Mucosa of descending colon (tissue), 3 donors: Measurements from ENCODE around the gene RPL3. TPM values are rescaled to one million over a fixed set of nuclear protein-coding genes. Genes with fewer than 3 reads are reported as not detected.

Experiments
- ATAC-seq: fragments of 200-7000 bp; cut with Tn5 transposase; one replicate; pipeline ENCODE4 v1.9.1; 2020; ENCODE audit warnings: mild to moderate bottlenecking, moderate library complexity
- DNase-seq, 3 donors: peaks; one replicate each; pipeline ENCODE4 v3.0.0-alpha.2; 2020
- H3K36me3 ChIP-seq: fragments of 200-600 bp; one replicate; pipeline ENCODE4 v1.8.0; 2021; ENCODE audit warnings: low read depth, mild to moderate bottlenecking
- H3K4me1 ChIP-seq: fragments of 200-600 bp; one replicate; pipeline ENCODE4 v1.8.0; 2021; ENCODE audit warnings: low read depth, mild to moderate bottlenecking
- H3K4me3 ChIP-seq: fragments of 200-600 bp; one replicate; pipeline ENCODE4 v1.8.0; 2021; ENCODE audit warnings: mild to moderate bottlenecking
- H3K9me3 ChIP-seq: fragments of 200-600 bp; one replicate; pipeline ENCODE4 v1.8.0; 2021; ENCODE audit warnings: mild to moderate bottlenecking
- CTCF ChIP-seq: fragments of 200-600 bp; IDR thresholded peaks from one replicate; pipeline ENCODE4 v1.8.0; 2022; ENCODE audit warnings: antibody characterized with exemption, mild to moderate bottlenecking
- intact Hi-C, 2 donors: fragments of 100-400 bp; cut with DNase I in 1 of 2; cut with micrococcal nuclease in 1 of 2; formaldehyde crosslinking; loops; one replicate each; pipeline versions ENCODE4 v1.11.0 to v1.11.1; 2022; cut with DNase I, micrococcal nuclease
- total RNA-seq, 3 donors: library from RNA; stranded (reverse); fragmentation: NEBNext Ultra II Directional in 2 of 3; extraction: Animal tissue kit (Norgen Biotek cat#: 25700) in 2 of 3; gene quantifications; one replicate each; pipeline versions ENCODE4 v1.2.1 to v1.2.4, GENCODE V29; 2021 to 2023
- donor health status: DM: no; HTN: no; CAD: no; lungs with moderate emphysema.
- donor health status: DM: no; HTN: no; CAD: no.
- donor health status: DM: no; HTN: yes; CAD: no.

RPL3 gene
- total RNA-seq, 3 donors from 2014 or later = 1,561 to 1,749 (median 1,709) TPM

DNA sequence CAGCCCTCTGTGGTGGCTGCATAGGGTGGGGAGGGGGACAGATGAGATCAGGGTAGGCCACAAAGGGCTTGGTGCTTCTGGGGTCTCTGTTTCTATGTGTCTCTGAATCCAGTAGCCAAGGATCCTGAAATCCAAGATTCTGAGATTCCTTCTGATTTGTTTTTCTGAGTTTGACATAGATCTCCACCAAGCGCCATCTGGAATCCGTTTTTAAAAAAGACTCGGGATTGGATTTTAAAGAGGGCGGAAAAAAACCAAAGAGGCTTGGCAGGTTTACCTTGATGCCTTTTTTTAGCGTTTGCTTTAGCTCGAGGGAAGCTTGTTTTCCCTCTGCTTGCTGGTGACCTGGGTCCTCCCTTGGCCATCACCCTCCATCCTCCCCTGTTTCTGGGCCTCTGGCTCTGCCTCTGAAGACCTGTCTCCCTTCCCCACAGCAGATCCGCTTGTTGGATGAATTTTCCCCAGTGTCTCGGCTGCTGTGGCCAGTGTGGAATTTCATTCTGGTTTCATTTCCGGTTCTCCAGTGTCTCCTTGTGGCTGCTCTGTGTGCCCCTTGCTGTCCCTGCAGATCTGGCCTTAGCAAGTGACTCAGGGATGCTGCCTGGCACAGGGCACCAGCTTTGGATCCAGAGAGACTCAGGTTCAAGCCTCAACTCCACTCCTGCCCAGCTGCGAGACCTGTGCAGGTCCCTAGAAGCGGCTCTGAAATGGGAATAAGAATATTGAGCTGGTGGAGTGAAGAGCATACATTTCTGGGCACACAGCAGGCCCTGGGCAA lies 45.5 kb upstream of the RPL3 start:
- TF ChIP-seq CTCF = no peak
- Histone ChIP-seq H3K4me1 (no peaks in the 10 kb centered on the region), H3K4me3 (no peak overlapping the region), H3K36me3 (no peaks in the 10 kb centered on the region), H3K9me3 (no peaks in the 10 kb centered on the region)
- DNase-seq (no peak), ATAC-seq (no peak)
- intact Hi-C loops = no loop called here

DNA sequence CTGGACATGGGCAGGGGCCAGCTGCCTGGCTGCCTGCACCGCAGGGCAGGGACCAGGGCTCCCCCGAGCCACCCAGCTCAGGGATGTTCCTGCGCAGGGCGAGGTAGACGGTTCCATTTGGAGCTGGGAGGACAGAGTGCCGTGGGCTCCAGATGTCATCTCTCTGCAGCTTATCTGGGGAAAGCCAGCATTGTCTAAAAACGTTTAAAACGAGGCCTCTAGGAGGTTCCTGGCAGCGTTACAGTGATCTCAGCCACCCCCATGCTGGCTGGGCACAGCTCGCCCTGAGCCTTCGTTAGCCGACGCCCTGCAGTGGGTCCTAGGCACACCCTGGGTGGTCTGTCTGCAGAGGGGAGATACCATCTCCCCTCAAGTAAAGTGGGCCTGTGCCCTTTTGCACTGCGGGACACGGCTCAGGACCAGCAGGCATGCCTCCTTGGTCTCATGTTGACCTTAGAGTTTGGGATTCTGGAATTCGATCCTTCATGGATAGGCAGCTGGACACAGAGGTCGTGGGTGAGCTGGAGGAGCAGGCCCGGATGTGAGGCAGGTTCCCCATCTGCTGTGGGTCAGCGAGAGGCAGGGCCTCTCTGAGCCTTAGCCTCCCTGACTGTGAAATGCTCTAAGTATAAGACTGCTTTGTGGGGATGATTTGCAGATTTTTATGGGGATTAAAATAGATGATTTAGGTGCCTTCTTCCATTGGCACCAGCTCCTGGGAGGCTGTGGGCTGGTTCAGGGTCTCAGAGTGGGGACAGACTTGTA lies 44.5 kb upstream of the RPL3 start:
- intact Hi-C loops = no loop called here
- Histone ChIP-seq H3K36me3 (no peaks in the 10 kb centered on the region), H3K9me3 (no peaks in the 10 kb centered on the region), H3K4me1 (no peaks in the 10 kb centered on the region), H3K4me3 (no peak overlapping the region)
- ATAC-seq (no peak), DNase-seq (no peak)
- TF ChIP-seq CTCF = no peak

DNA sequence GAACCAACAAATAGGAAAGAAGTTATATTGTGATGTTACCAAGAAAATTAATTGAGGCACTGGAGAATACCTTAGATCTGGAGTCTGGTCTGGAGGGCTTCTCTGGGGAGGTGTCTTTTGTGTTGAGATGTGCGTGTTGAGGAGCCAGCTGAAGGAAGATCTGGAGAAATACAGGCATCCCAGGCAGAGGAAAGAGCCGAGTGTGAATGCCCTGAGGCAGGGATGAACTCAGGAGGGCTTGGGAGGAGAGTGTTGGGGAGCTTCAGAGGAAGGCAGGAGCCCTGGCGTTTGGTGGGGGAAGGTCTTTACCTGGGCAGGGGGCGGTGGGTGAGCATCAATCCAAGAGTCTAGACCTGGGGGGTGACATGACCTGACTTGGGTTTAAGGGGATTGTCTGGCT lies 43.5 kb upstream of the RPL3 start:
- no peaks in the 10 kb centered on the region for H3K9me3 ChIP-seq
- intact Hi-C loops = no loop called here
- no peak overlapping the region for H3K4me3 ChIP-seq
- no peaks in the 10 kb centered on the region for H3K36me3 ChIP-seq
- H3K4me1 ChIP-seq = no peaks in the 10 kb centered on the region
- TF ChIP-seq CTCF = no peak
- DNase-seq (no peak), ATAC-seq (no peak)

DNA sequence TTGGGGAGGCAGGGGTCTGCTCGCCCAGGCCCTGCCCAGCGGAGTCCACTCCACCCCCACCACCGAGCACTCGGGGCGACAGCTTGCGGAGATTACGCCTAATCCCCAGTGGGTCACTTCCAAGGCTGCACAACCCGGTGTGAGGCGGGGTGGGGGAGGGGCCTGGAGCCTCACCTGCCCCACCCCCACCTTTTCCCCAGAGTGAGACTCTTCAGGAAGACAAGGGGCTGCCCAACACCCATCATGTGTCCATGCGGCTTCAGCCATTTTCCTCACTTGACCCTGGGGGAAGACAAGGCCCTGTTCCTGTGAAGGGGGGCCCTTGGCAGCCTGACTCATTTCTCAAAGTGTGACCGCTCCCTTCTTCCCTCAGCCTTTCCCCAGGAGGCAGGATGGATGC lies 42.8 kb upstream of the RPL3 start:
- TF ChIP-seq CTCF = no peak
- intact Hi-C loops = no loop called here

GRCh38 chr22:39361496-39361895 lies 42.1 kb upstream of the RPL3 start:
- no peak for TF ChIP-seq CTCF
- intact Hi-C loops = no loop called here
- no peak for ATAC-seq

More for the DNA sequence above, 42.8 kb upstream of the RPL3 start:
- Histone ChIP-seq H3K4me3 (no peak overlapping the region), H3K36me3 (no peaks in the 10 kb centered on the region), H3K4me1 (no peaks in the 10 kb centered on the region), H3K9me3 (no peaks in the 10 kb centered on the region)
- DNase-seq (no peak), ATAC-seq (no peak)

More at GRCh38 chr22:39361496-39361895, 42.1 kb upstream of the RPL3 start:
- H3K9me3 ChIP-seq = no peaks in the 10 kb centered on the region
- no peak overlapping the region for H3K4me3 ChIP-seq
- H3K4me1 ChIP-seq = no peaks in the 10 kb centered on the region
- DNase-seq = no peak
- H3K36me3 ChIP-seq = no peaks in the 10 kb centered on the region
